Parathyroid adenoma (tissue), 2 donors: Measurements from ENCODE around the gene SLC24A3.

ENCODE experiments used
- H2AFZ ChIP-seq: fragments of 300-600 bp; sonication (generic); one replicate; pipeline ENCODE4 v1.7.0; 2017; ENCODE audit warnings: antibody characterized with exemption, mild to moderate bottlenecking
- H3K27ac ChIP-seq: fragments of 300-600 bp; sonication (generic); one replicate; pipeline ENCODE4 v1.7.0; 2017
- H3K27me3 ChIP-seq: fragments of 300-600 bp; sonication (generic); one replicate; pipeline ENCODE4 v1.7.0; 2017; ENCODE audit warnings: low read length; ENCODE audit not compliant: control insufficient read depth, insufficient read depth
- H3K36me3 ChIP-seq: fragments of 300-600 bp; sonication (generic); one replicate; pipeline ENCODE4 v1.7.0; 2017; ENCODE audit warnings: low read length; ENCODE audit not compliant: control insufficient read depth, insufficient read depth
- H3K4me1 ChIP-seq: fragments of 300-600 bp; sonication (generic); one replicate; pipeline ENCODE4 v1.7.0; 2017; ENCODE audit warnings: control low read depth
- H3K4me2 ChIP-seq: fragments of 300-600 bp; sonication (generic); one replicate; pipeline ENCODE4 v1.7.0; 2017; ENCODE audit warnings: low read length
- H3K4me3 ChIP-seq: fragments of 300-600 bp; sonication (generic); one replicate; pipeline ENCODE4 v1.7.0; 2017; ENCODE audit warnings: low read depth, low read length
- H3K79me2 ChIP-seq: fragments of 300-600 bp; sonication (generic); one replicate; pipeline ENCODE4 v1.7.0; 2017; ENCODE audit warnings: control low read depth
- H3K9ac ChIP-seq: fragments of 300-600 bp; sonication (generic); one replicate; pipeline ENCODE4 v1.7.0; 2017; ENCODE audit warnings: mild to moderate bottlenecking
- H3K9me3 ChIP-seq: fragments of 300-600 bp; sonication (generic); one replicate; pipeline ENCODE4 v1.7.0; 2017; ENCODE audit warnings: low read length; ENCODE audit not compliant: control insufficient read depth
- TF ChIP-seq, protein P1 (sequence below): fragments of 300-600 bp; sonication (generic); IDR thresholded peaks from one replicate; pipeline ENCODE4 v1.7.0; 2017; ENCODE audit warnings: antibody characterized with exemption, mild to moderate bottlenecking
- donor health status: primary hyperparathyroidism.

SLC24A3 gene

DNA sequence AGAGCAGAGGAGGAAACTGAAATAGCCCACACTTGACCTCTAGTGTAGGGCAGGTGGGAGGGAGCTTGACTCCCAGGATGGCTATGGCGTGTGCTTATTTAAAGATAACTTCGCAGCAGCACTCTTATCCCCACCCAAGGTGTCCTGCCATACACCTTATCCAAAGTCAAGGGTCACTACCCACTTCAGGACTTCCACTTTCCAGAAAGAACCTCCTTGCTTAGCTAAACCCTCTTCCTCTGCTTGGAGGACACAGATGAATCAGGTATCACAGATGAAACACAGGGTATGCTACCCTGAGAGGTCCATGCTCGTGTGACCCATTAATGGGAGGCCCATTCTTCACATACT is 547.9 kb downstream of the SLC24A3 start:
- no peaks in the 10 kb centered on the region for H3K36me3 ChIP-seq
- no peak overlapping the region for H3K9ac ChIP-seq
- no peak overlapping the region for H3K27ac ChIP-seq
- H3K4me3 ChIP-seq = no peak overlapping the region
- no peak overlapping the region for H2AFZ ChIP-seq
- H3K9me3 ChIP-seq = no peaks in the 10 kb centered on the region
- no peak overlapping the region for H3K4me2 ChIP-seq
- H3K27me3 ChIP-seq = no peaks in the 10 kb centered on the region
- no peaks in the 10 kb centered on the region for H3K79me2 ChIP-seq
- TF ChIP-seq, protein P1, sequence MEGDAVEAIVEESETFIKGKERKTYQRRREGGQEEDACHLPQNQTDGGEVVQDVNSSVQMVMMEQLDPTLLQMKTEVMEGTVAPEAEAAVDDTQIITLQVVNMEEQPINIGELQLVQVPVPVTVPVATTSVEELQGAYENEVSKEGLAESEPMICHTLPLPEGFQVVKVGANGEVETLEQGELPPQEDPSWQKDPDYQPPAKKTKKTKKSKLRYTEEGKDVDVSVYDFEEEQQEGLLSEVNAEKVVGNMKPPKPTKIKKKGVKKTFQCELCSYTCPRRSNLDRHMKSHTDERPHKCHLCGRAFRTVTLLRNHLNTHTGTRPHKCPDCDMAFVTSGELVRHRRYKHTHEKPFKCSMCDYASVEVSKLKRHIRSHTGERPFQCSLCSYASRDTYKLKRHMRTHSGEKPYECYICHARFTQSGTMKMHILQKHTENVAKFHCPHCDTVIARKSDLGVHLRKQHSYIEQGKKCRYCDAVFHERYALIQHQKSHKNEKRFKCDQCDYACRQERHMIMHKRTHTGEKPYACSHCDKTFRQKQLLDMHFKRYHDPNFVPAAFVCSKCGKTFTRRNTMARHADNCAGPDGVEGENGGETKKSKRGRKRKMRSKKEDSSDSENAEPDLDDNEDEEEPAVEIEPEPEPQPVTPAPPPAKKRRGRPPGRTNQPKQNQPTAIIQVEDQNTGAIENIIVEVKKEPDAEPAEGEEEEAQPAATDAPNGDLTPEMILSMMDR = no peak
- H3K4me1 ChIP-seq = peaks cover 6% of the 10 kb centered on the region

- no peak overlapping the region for H3K27ac ChIP-seq
- H2AFZ ChIP-seq = no peak overlapping the region
Measured at GRCh38 chr20:19761326-19761725, 548.9 kb downstream of the SLC24A3 start.

GRCh38 chr20:19761841-19762240 is 549.4 kb downstream of the SLC24A3 start:
- H3K36me3 ChIP-seq = no peaks in the 10 kb centered on the region
- H3K27me3 ChIP-seq = no peaks in the 10 kb centered on the region
- H3K9me3 ChIP-seq = no peaks in the 10 kb centered on the region
- no peak overlapping the region for H2AFZ ChIP-seq
- H3K79me2 ChIP-seq = no peaks in the 10 kb centered on the region
- no peak overlapping the region for H3K27ac ChIP-seq
- no peak overlapping the region for H3K4me2 ChIP-seq
- peaks cover 2% of the 10 kb centered on the region for H3K4me1 ChIP-seq
- no peak overlapping the region for H3K9ac ChIP-seq
- no peak overlapping the region for H3K4me3 ChIP-seq
- TF ChIP-seq, protein P1 = no peak

More at GRCh38 chr20:19761326-19761725, 548.9 kb downstream of the SLC24A3 start:
- TF ChIP-seq, protein P1 = no peak
- Histone ChIP-seq H3K9ac (no peak overlapping the region), H3K4me2 (no peak overlapping the region), H3K27me3 (no peaks in the 10 kb centered on the region), H3K4me1 (peaks cover 6% of the 10 kb centered on the region), H3K9me3 (no peaks in the 10 kb centered on the region), H3K4me3 (no peak overlapping the region), H3K36me3 (no peaks in the 10 kb centered on the region), H3K79me2 (no peaks in the 10 kb centered on the region)

GRCh38 chr20:19764207-19764606 is 551.8 kb downstream of the SLC24A3 start:
- no peak overlapping the region for H2AFZ ChIP-seq
- no peaks in the 10 kb centered on the region for H3K9me3 ChIP-seq
- H3K4me3 ChIP-seq = no peak overlapping the region
- no peaks in the 10 kb centered on the region for H3K36me3 ChIP-seq
- peaks cover under 1% of the 10 kb centered on the region for H3K4me1 ChIP-seq
- H3K4me2 ChIP-seq = no peak overlapping the region
- no peak overlapping the region for H3K9ac ChIP-seq
- H3K27ac ChIP-seq = no peak overlapping the region
- H3K79me2 ChIP-seq = no peaks in the 10 kb centered on the region
- TF ChIP-seq, protein P1 = no peak
- no peaks in the 10 kb centered on the region for H3K27me3 ChIP-seq

DNA sequence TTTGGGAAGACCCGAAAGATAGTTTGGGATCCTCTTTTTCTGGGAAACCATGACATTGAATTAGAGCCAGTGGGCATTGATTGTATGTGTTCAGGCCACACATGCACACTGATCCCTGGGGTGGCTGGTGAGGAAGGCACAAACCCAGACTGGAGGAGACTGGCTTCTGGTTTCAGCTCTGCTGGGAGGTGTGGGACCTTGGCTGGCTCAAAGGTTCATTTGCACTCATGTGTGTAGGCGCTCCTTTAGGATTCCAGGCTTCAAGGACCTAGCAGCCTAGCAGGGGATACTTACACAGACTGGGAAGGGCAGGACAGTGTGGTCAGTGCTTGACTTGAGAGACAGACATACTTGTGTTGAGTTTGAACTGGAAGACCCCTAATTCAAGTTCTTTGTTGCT is 552.8 kb downstream of the SLC24A3 start:
- H3K9me3 ChIP-seq = no peaks in the 10 kb centered on the region
- no peaks in the 10 kb centered on the region for H3K79me2 ChIP-seq
- no peak overlapping the region for H3K27ac ChIP-seq
- TF ChIP-seq, protein P1 = no peak
- H3K9ac ChIP-seq = no peak overlapping the region
- H3K4me2 ChIP-seq = no peak overlapping the region
- no peaks in the 10 kb centered on the region for H3K36me3 ChIP-seq
- H3K4me3 ChIP-seq = no peak overlapping the region
- H3K27me3 ChIP-seq = no peaks in the 10 kb centered on the region
- no peak overlapping the region for H2AFZ ChIP-seq
- peaks cover 5% of the 10 kb centered on the region for H3K4me1 ChIP-seq
